SH-SY5Y (cell line): ENCODE measurements around the gene VIPR2.

Experiments used
- GATA2 ChIP-seq: IDR thresholded peaks from 2 replicates; pipeline ENCODE4 v1.6.1; 2011; ENCODE audit warnings: mild to moderate bottlenecking, low read depth, low read length
- GATA3 ChIP-seq: IDR thresholded peaks from 2 replicates; pipeline ENCODE4 v1.6.1; 2011; ENCODE audit warnings: low read depth, mild to moderate bottlenecking, low read length, moderate library complexity

The VIPR2 gene

DNA sequence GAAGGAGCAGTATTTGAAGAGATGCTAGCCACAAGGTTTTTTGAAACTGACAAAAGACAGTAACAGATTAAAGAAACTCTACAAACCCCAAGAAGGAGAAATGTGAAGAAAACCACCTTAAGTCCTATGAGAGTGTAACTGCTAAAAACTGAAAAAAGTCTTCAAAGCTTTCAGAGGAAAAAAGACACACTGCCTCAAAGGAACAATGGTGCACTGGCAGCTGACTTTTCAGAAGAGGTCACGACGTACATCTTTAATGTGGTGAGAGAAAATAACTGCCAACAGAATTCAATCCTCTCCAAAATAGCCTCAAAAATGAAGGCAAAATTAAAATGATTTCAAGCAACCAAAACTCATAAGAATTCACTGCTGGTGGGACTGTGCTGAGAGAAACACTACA, 94.0 kb downstream of the VIPR2 start:
- TF ChIP-seq GATA3 (no peak), GATA2 (no peak)

DNA sequence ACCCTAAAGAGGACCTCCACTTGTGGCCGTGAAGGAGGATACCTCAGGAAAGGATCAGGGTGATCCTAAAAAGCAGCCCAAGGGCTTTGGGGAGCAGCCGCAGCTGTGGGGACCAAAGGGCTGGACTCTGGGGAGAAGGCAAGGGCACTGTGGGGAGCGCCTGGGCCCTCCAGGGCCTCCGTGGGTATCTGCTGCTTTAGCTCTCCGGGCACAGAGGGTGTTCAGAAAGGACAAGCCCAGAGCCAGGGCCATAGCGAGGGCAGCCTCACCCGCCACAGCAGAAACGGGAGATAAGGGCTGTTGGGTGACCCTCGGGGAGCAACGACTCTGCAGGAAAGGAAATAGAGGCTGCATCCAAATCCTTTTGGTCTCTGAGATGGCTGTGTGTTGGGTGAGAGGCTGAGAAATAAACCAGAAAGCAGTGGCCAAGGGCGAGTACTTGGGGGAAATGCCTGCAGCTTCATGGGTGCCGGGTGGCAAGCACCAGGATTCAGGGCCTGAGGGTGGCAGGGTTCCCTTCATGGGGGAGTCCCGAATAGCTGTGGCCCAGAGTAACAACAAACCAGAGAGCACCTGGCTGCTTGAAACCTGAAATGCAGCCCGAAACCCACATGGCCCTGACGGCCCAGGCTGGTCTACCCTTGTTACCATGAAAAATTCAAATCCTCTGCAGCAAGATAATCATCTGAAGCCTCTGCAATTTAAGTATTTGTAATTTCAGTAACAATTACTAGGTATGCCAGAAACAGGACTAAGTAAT, 95.2 kb downstream of the VIPR2 start:
- TF ChIP-seq GATA3: no peak
- TF ChIP-seq GATA2: no peak

DNA sequence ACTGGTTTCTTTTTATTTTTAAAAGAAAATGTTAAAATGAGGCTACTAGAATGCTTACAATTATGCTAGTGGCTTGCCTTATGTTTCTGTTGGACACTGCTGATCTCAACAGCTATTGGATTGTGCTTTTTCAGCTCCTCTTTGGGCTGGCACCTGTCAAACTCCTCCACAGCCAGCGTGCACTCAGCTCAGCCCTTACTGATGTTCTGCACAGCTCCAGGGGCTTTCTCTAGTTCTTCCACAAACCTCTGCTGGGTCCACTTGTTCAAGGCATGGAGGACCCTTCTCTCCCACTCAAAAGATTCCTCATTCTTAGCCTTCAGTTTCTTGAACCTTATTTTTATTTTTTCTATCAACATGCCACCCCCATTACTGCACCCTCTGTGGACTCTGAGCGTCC, 96.0 kb downstream of the VIPR2 start:
- TF ChIP-seq GATA2 (no peak), GATA3 (no peak)

DNA sequence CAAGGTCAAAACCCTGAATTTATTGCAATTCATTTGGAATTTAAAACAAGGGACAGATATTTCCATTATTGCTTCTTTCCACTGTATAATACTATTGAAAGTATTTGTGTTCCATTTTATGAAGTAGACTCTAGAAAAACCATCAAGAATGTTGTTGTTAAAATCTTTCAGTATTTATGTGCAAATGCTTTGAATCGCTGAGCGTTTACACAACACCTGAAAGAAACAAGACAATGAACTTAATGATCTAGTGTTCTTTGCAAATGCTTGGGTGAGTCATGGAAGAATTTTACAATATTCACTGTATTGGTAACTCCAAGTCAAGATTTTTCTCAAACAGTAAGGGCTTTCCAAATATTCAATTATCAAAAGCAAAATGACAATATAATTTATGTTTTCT, 97.1 kb downstream of the VIPR2 start:
- TF ChIP-seq GATA2 (no peak), GATA3 (no peak)

DNA sequence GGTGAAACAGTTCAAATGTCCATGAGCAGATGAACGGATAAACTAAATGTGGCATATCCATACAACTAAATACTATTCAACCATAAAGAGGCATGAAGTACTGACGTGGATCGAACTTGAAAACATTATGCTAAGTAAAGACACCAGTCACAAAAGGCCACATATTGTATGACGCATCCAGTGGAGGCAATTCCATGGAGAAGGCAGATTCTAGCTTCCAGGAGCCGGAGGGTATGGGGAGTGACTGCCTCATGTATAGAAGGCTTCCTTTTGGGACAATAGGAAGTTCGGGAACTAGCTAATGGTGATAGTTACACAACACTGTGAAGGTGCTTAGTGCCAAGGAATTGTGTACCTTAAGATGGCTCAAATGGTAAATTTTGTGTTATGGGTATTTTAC, 98.4 kb downstream of the VIPR2 start:
- TF ChIP-seq GATA2 (no peak), GATA3 (no peak)

DNA sequence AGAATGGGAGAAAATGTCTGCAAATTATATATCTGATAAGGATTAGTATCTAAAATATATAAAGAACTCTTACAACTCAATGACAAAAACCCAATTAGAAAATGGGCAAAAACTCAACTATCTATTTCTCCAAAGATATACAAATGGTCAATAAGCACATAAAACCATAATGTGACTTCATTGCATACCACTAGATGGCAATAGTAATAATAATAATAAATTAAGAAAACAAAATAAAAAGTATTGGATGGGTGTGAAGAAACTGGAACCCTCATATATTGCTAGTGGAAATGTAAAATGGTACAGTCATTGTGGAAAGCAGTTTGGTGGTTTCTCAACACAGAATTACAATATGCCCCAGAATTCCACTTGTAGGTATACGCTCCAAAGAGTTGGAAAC, 98.8 kb downstream of the VIPR2 start:
- TF ChIP-seq GATA2: no peak

DNA sequence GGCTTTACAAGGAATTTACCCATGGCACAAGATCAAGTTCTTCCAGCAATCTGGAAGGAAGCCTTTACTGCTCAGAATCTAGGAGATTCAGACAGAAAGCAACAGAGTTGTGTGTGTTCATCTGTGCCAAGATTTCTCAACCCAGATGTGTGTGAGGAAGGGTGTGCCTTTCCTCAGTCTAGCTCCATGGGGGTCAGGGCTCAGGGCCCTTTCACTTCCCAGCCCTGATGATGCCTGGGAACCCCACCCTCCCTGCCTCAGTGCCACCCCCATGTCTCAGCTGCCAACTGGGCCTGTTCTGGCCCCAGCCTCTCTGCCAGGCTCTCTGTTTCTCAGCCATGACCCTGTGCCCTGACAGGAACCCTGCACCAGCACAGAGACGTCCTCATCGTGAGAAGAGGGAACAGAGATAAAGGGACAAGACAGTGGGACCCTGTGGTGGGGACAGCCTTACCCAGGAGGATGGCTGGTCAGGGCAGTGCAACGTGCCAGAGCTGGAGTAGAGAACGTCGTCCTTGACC, 102.0 kb downstream of the VIPR2 start:
- TF ChIP-seq GATA3: no peak
- TF ChIP-seq GATA2: no peak

DNA sequence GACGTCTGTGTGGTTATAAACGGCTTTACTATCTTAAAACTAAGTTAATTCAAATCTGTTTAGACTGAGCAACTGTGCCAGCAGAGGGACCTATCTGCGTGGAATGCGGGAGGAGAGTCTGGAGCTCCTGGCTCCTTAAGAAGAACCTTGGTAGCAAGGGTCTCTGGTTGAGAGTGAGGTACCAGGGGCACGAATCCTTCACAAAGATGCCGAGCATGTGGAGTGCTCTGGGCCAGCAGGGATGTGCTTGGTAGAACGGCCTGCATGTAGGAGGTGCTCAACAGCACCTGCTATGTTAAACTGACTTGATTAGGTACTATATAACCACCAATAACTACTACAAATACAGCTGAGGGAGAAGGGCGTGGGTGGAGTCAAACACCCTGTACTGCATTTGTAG, 102.6 kb downstream of the VIPR2 start:
- no peak for TF ChIP-seq GATA2
- TF ChIP-seq GATA3: no peak

DNA sequence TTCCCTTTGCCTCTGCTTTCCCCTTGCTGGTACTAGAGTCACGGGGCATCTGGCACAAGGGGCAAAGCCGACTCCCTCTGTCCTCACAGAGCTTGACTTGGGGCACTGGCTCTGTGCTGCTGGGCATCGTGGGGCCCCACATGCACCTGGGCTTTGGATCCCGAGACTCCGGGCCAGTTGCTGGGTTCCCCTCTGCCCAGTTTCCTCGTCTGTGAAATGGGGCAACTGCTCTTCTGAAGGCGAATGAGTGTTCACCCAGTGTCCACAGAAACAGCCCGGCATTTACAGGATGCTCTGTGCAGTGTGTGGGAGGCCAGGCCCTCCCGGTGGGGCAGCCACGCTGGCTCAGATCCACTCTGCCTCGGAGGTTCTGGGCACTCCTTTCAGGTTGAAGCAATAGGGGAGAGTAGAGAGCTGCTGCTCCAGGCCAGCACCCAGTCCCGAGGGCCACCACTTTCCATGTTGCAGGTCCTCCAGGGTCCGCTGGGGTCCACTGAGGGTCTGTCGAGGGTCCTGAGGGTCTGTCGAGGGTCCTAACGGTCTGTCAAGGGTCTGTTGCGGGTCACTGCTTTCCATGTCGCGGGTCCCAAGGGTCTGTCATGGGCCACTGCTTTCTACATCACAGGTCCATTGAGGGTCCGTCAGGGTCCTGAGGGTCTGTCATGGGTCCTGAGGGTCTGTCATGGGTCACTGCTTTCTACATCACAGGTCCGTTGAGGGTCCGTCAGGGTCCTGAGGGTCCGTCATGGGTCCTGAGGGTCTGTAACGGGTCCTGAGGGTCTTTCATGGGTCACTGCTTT, 103.6 kb downstream of the VIPR2 start:
- TF ChIP-seq GATA3 (no peak), GATA2 (no peak)

DNA sequence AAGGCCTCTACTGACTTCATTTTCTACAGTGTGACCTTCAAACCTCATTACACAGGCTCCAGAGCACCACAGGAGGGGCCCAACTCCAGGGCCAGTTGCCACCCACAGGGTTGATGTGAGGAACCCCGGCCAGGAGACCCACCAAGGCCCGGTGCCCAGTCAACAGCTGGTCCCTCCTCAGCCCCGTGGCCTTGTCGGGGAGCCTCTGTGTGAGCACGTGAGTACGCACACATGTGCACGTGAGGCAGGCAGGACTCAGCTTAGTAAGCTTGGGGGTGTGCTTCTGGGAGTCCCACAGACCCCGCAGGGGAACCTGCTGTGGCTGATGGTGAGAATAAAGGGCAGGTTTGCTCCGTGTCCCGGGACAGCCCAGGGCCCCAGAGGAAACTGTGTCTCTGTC, 104.5 kb downstream of the VIPR2 start:
- TF ChIP-seq GATA2 (no peak), GATA3 (no peak)

DNA sequence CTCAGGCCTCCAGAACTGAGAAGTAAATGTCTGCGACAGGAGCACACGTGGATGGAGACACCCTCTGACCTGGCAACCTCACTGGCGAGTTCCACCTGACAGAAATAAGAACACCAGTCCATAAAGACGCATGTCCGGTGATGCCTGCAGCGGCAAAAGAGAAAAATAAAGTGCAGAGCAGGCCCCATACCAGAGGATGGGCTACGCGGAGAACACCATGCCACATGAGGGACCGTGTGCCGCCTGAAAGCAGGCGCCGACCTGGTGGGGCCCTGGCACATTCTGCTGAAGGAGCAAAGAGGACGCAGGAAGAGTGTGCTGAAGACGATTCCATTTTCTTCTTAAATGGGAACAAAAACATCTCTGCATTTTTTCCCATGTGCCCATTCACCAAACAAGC, 105.0 kb downstream of the VIPR2 start:
- TF ChIP-seq GATA3 (no peak), GATA2 (no peak)

DNA sequence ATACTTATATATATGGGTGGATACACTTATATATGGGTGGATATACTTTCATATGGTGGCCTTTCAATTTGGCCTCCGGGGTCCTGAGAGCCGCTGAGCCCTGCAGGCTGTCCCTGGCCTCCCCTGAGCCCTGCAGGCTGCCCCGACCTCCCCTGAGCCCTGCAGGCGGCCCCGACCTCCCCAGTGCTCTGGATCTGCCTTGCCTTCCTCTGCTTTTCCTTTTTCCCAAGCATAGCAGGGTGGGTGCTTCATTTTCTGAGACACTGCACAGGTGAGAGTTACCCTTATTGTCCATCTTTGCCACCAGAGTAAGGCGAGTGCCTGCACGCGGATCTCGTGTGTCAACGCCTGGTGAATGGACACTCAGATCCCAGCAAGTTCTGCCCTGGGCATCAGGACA, 106.6 kb downstream of the VIPR2 start:
- TF ChIP-seq GATA2 (no peak), GATA3 (no peak)

DNA sequence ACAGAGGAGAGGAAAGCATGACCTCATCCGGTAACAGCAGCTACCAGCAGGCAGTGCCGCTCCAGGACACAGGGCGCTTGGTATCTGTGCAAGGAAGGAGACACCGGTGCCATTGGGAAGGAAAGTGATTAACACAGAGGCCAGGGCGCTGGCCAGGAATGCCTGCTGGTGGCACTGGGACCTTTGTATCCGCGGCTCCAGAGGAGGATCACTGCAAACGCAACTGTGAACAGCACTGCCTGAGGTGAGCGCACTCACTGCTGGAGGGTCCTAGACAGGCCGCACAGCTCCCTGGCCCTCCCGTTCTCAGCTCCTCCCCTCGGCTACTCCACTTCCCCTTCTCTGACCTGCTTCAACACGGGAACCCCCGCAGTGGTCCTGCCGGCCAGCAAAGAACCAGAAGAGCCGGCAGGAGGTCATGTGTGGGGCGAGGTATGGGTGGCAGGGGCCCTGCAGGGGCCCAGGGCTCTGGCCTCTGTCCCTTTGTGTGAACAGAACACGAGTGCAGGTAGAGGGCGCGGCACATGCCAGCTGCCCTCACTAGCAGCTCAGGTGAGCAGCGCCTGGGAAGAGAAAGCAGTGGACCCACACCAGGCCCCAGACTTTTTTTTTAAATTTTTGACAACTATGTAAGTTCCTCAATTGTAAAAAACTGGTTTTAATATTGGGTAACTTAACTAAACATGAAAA, 107.6 kb downstream of the VIPR2 start:
- TF ChIP-seq GATA3 (no peak), GATA2 (no peak)

DNA sequence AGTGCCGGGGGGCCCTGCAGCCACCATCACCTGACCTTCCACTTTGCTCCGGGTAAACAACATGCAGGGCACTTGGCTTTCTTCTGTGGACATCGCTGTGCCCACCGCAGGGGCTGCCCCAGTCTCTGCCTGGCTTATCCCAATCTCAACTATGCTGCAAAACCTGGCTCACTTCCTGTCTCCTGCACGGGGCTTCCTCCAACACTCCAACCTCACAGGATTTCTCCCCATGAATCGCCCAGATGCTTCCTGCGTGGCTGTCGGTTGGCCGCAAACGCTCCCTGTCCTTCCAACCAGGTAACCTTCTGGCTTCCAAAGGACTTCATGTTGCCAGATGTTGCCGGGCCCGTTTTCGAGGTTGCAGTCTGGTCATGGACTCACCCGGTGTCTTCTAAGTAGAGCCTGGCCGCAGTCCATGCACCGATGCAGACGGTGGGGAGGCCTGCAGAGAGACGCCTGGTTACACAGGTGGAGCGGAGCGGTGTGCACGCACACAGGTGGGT, 109.0 kb downstream of the VIPR2 start:
- TF ChIP-seq GATA2: no peak
- TF ChIP-seq GATA3: no peak

DNA sequence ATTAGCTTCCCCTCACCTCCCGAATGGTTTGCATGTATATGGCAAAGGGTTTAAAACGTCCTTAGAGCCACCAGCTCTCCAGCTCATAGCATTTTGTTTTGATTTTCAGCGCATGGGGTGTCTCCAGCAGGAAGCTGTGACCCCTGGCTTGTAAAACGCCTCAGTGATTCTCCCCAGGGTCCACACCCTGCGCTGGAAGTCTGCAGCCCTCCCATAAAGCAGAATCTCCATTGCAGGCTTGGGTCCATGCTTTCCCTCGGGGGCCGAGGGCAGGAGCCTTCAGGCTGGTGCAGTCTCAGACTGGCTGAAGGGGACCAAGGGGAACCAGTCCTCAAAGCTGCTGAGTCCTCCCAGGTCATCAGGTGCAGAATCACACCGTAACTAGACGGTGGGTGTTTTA, 109.7 kb downstream of the VIPR2 start:
- TF ChIP-seq GATA3 (no peak), GATA2 (no peak)

DNA sequence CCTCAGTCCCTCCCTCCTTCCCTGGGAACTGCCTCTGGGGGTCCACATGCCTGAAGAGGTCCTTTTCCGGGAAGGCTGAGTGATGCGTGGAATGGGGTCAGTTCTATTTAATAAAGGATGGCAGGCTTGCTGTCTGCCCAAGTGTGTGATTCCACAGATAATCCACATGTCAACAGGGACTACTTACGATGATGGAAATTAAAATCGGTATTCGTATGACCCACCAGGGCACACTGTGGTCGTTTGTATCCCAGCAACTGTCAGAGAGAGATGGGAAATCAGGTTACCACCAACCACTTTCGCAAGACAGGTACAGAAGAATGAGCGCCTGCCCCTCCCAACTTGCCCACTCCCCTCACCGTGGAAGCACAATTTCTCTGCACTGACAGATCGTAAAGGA, 110.3 kb downstream of the VIPR2 start:
- TF ChIP-seq GATA3: no peak
- no peak for TF ChIP-seq GATA2

DNA sequence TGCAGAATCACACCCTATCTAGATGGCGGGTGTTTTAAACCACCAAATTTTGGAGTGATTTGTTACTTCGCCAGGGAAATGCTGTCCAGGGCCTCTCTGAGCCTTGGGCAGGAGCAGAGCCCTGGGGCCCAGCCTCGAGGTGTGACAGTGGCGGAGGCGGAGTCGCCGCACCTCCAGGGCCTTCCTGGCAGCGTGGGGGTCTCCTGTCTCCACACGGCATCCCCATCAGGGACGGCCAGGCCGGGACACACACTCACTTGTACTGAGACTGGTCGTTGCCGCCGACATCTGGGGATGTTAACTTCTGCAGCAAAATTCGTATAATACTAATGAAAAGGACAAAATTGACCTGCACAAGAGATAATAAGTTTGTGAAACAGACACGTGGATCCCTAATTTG, 110.7 kb downstream of the VIPR2 start:
- TF ChIP-seq GATA3 (no peak), GATA2 (no peak)
